Adrenal gland (tissue), 12 donors: ENCODE data around the gene MRC1. TPM values are rescaled to one million over a fixed set of nuclear protein-coding genes. Genes with fewer than 3 reads are reported as not detected.

Source experiments
- DNase-seq, 7 donors: peaks; one replicate each; pipeline ENCODE4 v3.0.0-alpha.2; 2019 to 2020
- H3K27ac ChIP-seq, 5 donors: fragments of 200-600 bp; sonication (generic) in 4 of 5; 1 replicate in 3 of 5; 2 replicates in 2 of 5; pipeline versions ENCODE4 v1.5.1 to v1.8.0; 2016 to 2020; ENCODE audit warnings: mild to moderate bottlenecking in 1 of 5
- H3K27me3 ChIP-seq: fragments of 200-600 bp; 2 replicates; pipeline ENCODE4 v1.8.0; 2021
- H3K36me3 ChIP-seq, 2 donors: fragments of 200-600 bp; replicated peaks in 1 of 2; 1 replicate in 1 of 2; 2 replicates in 1 of 2; pipeline versions ENCODE4 v1.5.1 to v1.8.0; 2018 to 2022
- H3K4me1 ChIP-seq, 2 donors: fragments of 200-600 bp; replicated peaks in 1 of 2; 1 replicate in 1 of 2; 2 replicates in 1 of 2; pipeline versions ENCODE4 v1.5.1 to v1.8.0; 2018 to 2021
- H3K4me3 ChIP-seq, 4 donors: fragments of 200-600 bp; sonication (generic) in 3 of 4; one replicate each; pipeline ENCODE4 v1.5.1; 2016 to 2018
- H3K9me3 ChIP-seq, 3 donors: fragments of 200-600 bp; sonication (generic) in 1 of 3; replicated peaks in 1 of 3; 1 replicate in 2 of 3; 2 replicates in 1 of 3; pipeline versions ENCODE4 v1.5.1 to v1.8.0; 2016 to 2021
- CTCF ChIP-seq, 6 experiments: fragments of 450-650 bp in 4 of 6; fragments of 200-600 bp in 2 of 6; sonication (generic) in 1 of 6; IDR thresholded peaks; 1 replicate in 5 of 6; 2 replicates in 1 of 6; pipeline versions ENCODE4 v1.5.1 to v1.8.0; 2016 to 2021; ENCODE audit warnings: antibody characterized with exemption in 6 of 6, mild to moderate bottlenecking in 2 of 6, moderate library complexity in 1 of 6
- POLR2A ChIP-seq, 2 donors: fragments of 450-650 bp; IDR thresholded peaks; one replicate each; pipeline ENCODE4 v1.6.1; 2017; ENCODE audit warnings: antibody characterized with exemption in 2 of 2, mild to moderate bottlenecking in 2 of 2, moderate library complexity in 1 of 2
- WGBS, 4 donors: extraction: QIAGEN DNeasy Blood & Tissue Kit in 2 of 4; methylation state at CpG; one replicate each; pipeline versions ENCODE4 v1.1.5 to v1.1.7; 2013 to 2017; 5-methylcytosine and 5-hydroxymethylcytosine counted together
- intact Hi-C, 2 donors: fragments of 100-400 bp; cut with DNase I; formaldehyde crosslinking; loops; one replicate each; pipeline versions ENCODE4 v1.14.1 to v1.15.0; 2022 to 2023
- polyA plus RNA-seq, 3 donors: library from polyadenylated mRNA; stranded (reverse); fragments of 200-250 nt in 2 of 3; fragments of 350-450 nt in 1 of 3; fragmentation: Illumina TruSeq in 1 of 3; extraction: RNeasy Lipid Tissue Mini Kit (QIAGEN cat#74804) in 1 of 3; gene quantifications; one replicate each; pipeline ENCODE4 v1.2.3, GENCODE V29; 2013 to 2014
- total RNA-seq, 9 donors: library from RNA; depleted of rRNA in 4 of 9; stranded (reverse); fragments of >200 nt in 4 of 9; fragments of 120-200 nt in 1 of 9; fragmentation: NEBNext Ultra II Directional in 1 of 9; extraction: Animal tissue kit (Norgen Biotek cat#: 25700) in 1 of 9; gene quantifications; one replicate each; pipeline versions ENCODE4 v1.1.0 to v1.2.4, GENCODE V29; 2013 to 2023
- donor health status: healthy with polysubstance abuse.
- donor health status: Bipolar disorder and iron deficiency.
- donor health status: DM: yes; HTN: yes; CAD: no.
- donor health status: DM: no; HTN: no; CAD: no.
- donor health status: DM: no; HTN: no; CAD: no.
- donor health status: DM: yes; HTN: yes; CAD: no.

The MRC1 gene
- total and polyA plus RNA-seq, 12 donors: 9.9 to 153 (median 85.0) TPM

- Histone ChIP-seq H3K9me3 (no peaks in the 10 kb centered on the region), H3K27ac (no peak overlapping the region), H3K4me3 (no peak overlapping the region), H3K27me3 (no peaks in the 10 kb centered on the region), H3K36me3 (no peaks in the 10 kb centered on the region), H3K4me1 (no peaks in the 10 kb centered on the region)
- TF ChIP-seq POLR2A (IDR thresholded peaks at IDR 0.05) (no peak), CTCF (IDR thresholded peaks at IDR 0.05) (no peak)
- DNase-seq: no peak
- intact Hi-C loops: no loop called here
These were observed 79.0 kb downstream of the MRC1 start for GRCh38 chr10:17888189-17888588.

- no peak for DNase-seq
- intact Hi-C loops: no loop called here
- no peak overlapping the region for H3K4me3 ChIP-seq
- TF ChIP-seq POLR2A (IDR thresholded peaks at IDR 0.05): no peak
- TF ChIP-seq CTCF (IDR thresholded peaks at IDR 0.05): no peak
- no peaks in the 10 kb centered on the region for H3K4me1 ChIP-seq
- no peaks in the 10 kb centered on the region for H3K36me3 ChIP-seq
- H3K27ac ChIP-seq: no peak overlapping the region
- 80 to 89% (median 83%) methylated on average over 9 of the region's 9 CpGs for WGBS, 4 donors
- no peaks in the 10 kb centered on the region for H3K9me3 ChIP-seq
- no peaks in the 10 kb centered on the region for H3K27me3 ChIP-seq
These were observed 82.3 kb downstream of the MRC1 start for GRCh38 chr10:17891435-17891834.

- intact Hi-C loops: loop anchor here in 1 of 2 donors (10.0 kb wide), 1 partner anchor 330 kb away; no protein-coding TSS in a partner anchor
- H3K27me3 ChIP-seq: no peaks in the 10 kb centered on the region
- TF ChIP-seq CTCF (IDR thresholded peaks at IDR 0.05) (no peak), POLR2A (IDR thresholded peaks at IDR 0.05) (no peak)
- 84 to 89% (median 87%) methylated on average over 2 of the region's 2 CpGs for WGBS, 4 donors
- DNase-seq: no peak
- H3K9me3 ChIP-seq: no peaks in the 10 kb centered on the region
- no peak overlapping the region for H3K27ac ChIP-seq
- H3K4me3 ChIP-seq: no peak overlapping the region
- no peaks in the 10 kb centered on the region for H3K4me1 ChIP-seq
- no peaks in the 10 kb centered on the region for H3K36me3 ChIP-seq
These were observed 95.4 kb downstream of the MRC1 start for GRCh38 chr10:17904564-17904963.

GRCh38 chr10:17905491-17905890 lies 96.3 kb downstream of the MRC1 start:
- no peak overlapping the region for H3K4me3 ChIP-seq
- H3K4me1 ChIP-seq: no peaks in the 10 kb centered on the region
- TF ChIP-seq CTCF (IDR thresholded peaks at IDR 0.05): no peak
- no peak overlapping the region for H3K27ac ChIP-seq
- H3K9me3 ChIP-seq: no peaks in the 10 kb centered on the region
- 68 to 73% (median 73%) methylated on average over 3 of the region's 3 CpGs for whole genome bisulfite sequencing, 4 donors
- DNase-seq: no peak
- no peaks in the 10 kb centered on the region for H3K36me3 ChIP-seq
- intact Hi-C loops: loop anchor here in 1 of 2 donors (10.0 kb wide), 1 partner anchor 329 kb away; no protein-coding TSS in a partner anchor
- H3K27me3 ChIP-seq: no peaks in the 10 kb centered on the region
